ENCODE measurements around the gene CRX. TPM values are rescaled to one million over a fixed set of nuclear protein-coding genes. Genes with fewer than 3 reads are reported as not detected.
"Not testable (repeated sequence)": the region's sequence is repeated elsewhere in the genome, so short reads cannot be mapped to it uniquely, and the experiment has no call there.

The CRX gene
- total RNA-seq, 1 donor from 2014 or later: not detected

DNA sequence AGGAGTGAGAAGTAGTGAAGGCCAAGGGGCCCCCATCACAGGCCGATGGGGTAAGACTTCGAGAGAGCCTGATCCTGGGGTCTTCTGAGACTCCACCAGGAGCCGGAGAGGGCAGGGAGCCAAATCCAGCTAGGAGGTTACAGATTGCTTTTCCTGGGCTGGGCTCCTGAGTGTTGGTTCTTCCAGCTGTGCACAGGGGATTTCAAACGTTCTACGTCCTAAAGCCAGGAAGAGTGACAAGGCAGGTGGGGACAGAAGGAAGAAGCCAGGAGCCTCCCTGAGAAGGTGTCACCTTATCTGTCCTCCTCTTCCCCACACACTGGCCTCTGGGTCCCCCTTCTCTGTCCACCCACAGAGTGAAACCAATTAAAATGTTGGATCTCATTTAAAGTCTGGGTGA, 21.2 kb downstream of the CRX start:
- H3K36me3 Mint-ChIP-seq: no peaks in the 10 kb centered on the region
- peaks cover 11% of the 10 kb centered on the region for H3K27me3 Mint-ChIP-seq
- no peak overlapping the region for H3K27ac Mint-ChIP-seq
- DNase-seq (ENCODE audit: extremely low spot score, unreplicated experiment): no peak
- no peak overlapping the region for H3K4me3 Mint-ChIP-seq
- no peaks in the 10 kb centered on the region for H3K4me1 Mint-ChIP-seq (ENCODE audit: unreplicated experiment)
- H3K9me3 Mint-ChIP-seq: no peaks in the 10 kb centered on the region
- TF ChIP-seq CTCF (conservative IDR thresholded peaks at IDR 0.05): no peak

DNA sequence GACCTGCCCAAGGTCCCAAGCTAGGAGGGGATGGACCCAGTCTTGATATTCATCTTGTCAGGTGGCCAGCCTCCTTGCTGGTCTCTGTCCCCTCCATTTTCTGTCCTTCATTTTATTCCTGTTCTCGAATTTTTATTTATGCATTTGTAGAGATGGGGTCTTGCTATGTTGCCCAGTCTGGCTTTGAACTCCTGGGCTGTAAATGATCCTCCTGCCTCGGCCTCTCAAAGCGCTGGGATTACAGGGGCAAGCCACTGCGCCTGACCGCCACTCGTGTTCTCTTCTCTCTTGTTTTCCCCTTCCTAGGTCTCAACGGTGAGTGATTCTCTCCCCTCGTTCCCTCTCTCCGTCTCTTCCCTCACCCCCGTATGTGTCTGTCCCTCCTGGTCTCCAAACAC, 26.7 kb downstream of the CRX start:
- Mint-ChIP-seq H3K27me3 (peaks cover 36% of the 10 kb centered on the region), H3K9me3 (no peaks in the 10 kb centered on the region), H3K4me3 (no peak overlapping the region), H3K27ac (no peak overlapping the region), H3K4me1 (ENCODE audit: unreplicated experiment) (peaks cover 3% of the 10 kb centered on the region), H3K36me3 (no peaks in the 10 kb centered on the region)
- no peak for DNase-seq (ENCODE audit: extremely low spot score, unreplicated experiment)
- no peak for TF ChIP-seq CTCF (conservative IDR thresholded peaks at IDR 0.05)

GRCh38 chr19:47848823-47849473, 27.2 kb downstream of the CRX start:
- Mint-ChIP-seq H3K27me3 (peaks cover 37% of the 10 kb centered on the region), H3K4me3 (peak overlapping the region; percentile 77), H3K4me1 (ENCODE audit: unreplicated experiment) (peaks cover 3% of the 10 kb centered on the region), H3K27ac (peak overlapping the region; percentile 87), H3K36me3 (no peaks in the 10 kb centered on the region), H3K9me3 (no peaks in the 10 kb centered on the region)
- peak; percentile 81 for TF ChIP-seq CTCF (conservative IDR thresholded peaks at IDR 0.05)
- DNase-seq (ENCODE audit: extremely low spot score, unreplicated experiment): no peak

DNA sequence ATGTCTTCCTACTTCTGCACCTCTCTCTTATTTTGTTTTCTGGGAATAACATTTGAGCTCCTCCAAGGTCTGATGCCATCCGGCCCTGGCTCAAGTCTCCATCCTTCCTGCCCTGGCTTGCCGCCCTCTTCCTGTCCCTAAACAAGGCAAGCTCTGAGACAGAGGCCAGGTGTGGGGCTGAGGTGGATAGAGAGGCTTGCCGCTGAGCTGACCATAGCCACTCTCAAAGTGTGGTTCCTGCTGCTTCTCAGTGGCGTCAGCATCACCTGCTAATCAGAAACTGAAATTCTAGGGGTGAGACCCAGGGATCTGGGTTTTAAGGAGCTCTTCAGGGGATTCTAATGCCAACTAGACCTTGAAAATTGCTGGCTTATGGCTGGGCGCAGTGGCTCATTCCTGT, 31.3 kb downstream of the CRX start:
- no peak for DNase-seq (ENCODE audit: extremely low spot score, unreplicated experiment)
- Mint-ChIP-seq H3K4me1 (ENCODE audit: unreplicated experiment) (peaks cover 3% of the 10 kb centered on the region), H3K27ac (no peak overlapping the region), H3K36me3 (no peaks in the 10 kb centered on the region), H3K4me3 (no peak overlapping the region), H3K27me3 (peaks cover 31% of the 10 kb centered on the region), H3K9me3 (no peaks in the 10 kb centered on the region)
- TF ChIP-seq CTCF (conservative IDR thresholded peaks at IDR 0.05): no peak

GRCh38 chr19:47854459-47854858, 32.7 kb downstream of the CRX start:
- peaks cover 3% of the 10 kb centered on the region for H3K4me1 Mint-ChIP-seq (ENCODE audit: unreplicated experiment)
- no peak overlapping the region for H3K4me3 Mint-ChIP-seq
- H3K27me3 Mint-ChIP-seq: peaks cover 19% of the 10 kb centered on the region
- no peak for DNase-seq (ENCODE audit: extremely low spot score, unreplicated experiment)
- TF ChIP-seq CTCF (conservative IDR thresholded peaks at IDR 0.05): no peak
- H3K9me3 Mint-ChIP-seq: no peaks in the 10 kb centered on the region
- H3K36me3 Mint-ChIP-seq: no peaks in the 10 kb centered on the region
- H3K27ac Mint-ChIP-seq: no peak overlapping the region

DNA sequence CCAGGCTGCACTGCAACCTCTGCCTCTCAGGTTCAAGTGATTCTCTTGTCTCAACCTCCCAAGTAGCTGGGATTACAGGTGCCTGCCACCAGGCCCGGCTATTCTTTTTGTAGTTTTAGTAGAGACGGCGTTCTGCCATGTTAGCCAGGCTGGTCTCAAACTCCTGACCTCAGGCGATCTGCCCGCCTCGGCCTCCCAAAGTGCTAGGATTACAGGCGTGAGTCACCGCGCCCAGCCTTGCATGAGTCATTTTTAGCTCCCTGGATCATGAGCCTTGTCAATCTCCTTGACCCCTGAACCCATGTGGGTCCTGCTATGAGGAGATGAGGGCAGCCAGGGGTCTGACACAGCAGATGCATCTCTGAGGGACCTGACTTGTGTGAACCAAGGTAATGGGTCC, 36.5 kb downstream of the CRX start:
- H3K4me1 Mint-ChIP-seq (ENCODE audit: unreplicated experiment); H3K4me3 Mint-ChIP-seq; H3K27me3 Mint-ChIP-seq; H3K36me3 Mint-ChIP-seq; H3K27ac Mint-ChIP-seq; H3K9me3 Mint-ChIP-seq; DNase-seq (ENCODE audit: extremely low spot score, unreplicated experiment): not testable (repeated sequence)

DNA sequence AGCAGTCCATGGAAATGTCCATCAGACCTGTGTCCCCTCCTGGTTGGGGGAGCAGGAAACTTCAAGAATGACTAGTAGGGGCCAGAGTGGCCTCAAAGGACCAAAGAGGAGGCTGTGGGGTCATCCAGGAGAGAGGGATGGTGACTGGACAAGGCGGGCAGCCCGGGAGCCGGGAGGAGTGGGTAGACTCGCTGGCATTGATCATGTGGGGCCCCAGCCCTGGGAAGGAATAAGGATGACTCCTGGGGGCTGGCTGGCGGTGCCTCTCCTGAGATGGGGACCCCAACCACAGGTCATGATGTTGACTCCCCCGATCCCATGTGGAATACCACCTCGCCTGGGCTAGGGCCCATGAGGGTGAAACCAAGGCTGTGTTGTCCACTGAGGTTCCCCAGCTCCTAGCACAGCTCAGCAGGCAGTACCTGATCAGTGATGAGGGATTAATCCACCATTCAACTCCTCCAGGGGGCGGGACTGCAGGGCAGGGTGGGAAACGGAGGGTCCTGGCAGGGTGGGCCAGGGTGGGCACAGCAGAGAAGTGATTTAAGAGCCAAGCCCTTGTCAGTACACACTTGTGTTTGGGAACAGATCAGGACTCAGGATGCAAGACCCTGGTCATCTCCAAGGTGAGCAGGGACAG, 37.0 kb downstream of the CRX start, which contains the start of gene TPRX2:
TPRX2 (plus strand) TSS at position 590 of the 640 bp plus-strand sequence; CDS start at position 602, 12 bp downstream.
- H3K4me3 Mint-ChIP-seq; H3K27me3 Mint-ChIP-seq; H3K27ac Mint-ChIP-seq; H3K4me1 Mint-ChIP-seq (ENCODE audit: unreplicated experiment); H3K9me3 Mint-ChIP-seq; DNase-seq (ENCODE audit: extremely low spot score, unreplicated experiment); H3K36me3 Mint-ChIP-seq: not testable (repeated sequence)

- H3K27ac Mint-ChIP-seq; H3K36me3 Mint-ChIP-seq; DNase-seq (ENCODE audit: extremely low spot score, unreplicated experiment); H3K27me3 Mint-ChIP-seq; H3K4me3 Mint-ChIP-seq; H3K4me1 Mint-ChIP-seq (ENCODE audit: unreplicated experiment); H3K9me3 Mint-ChIP-seq: not testable (repeated sequence)
Measured at GRCh38 chr19:47859838-47860237, 38.1 kb downstream of the CRX start.
